Measurements from ENCODE around the gene KCNA2.

The KCNA2 gene

GRCh38 chr1:110638058-110638457 is 31.9 kb upstream of the KCNA2 start:
- no peak for TF ChIP-seq POU2F2 (IDR thresholded peaks at IDR 0.05; ENCODE audit: low read depth, low read length)
- DNase-seq (ENCODE audit: insufficient read length, low spot score): no peak
- peak; percentile 35 for FAIRE-seq

- DNase-seq (ENCODE audit: insufficient read length, low spot score) (no peak), FAIRE-seq (peak; percentile 45)
These were observed 31.3 kb upstream of the KCNA2 start for GRCh38 chr1:110637475-110637874.

DNA sequence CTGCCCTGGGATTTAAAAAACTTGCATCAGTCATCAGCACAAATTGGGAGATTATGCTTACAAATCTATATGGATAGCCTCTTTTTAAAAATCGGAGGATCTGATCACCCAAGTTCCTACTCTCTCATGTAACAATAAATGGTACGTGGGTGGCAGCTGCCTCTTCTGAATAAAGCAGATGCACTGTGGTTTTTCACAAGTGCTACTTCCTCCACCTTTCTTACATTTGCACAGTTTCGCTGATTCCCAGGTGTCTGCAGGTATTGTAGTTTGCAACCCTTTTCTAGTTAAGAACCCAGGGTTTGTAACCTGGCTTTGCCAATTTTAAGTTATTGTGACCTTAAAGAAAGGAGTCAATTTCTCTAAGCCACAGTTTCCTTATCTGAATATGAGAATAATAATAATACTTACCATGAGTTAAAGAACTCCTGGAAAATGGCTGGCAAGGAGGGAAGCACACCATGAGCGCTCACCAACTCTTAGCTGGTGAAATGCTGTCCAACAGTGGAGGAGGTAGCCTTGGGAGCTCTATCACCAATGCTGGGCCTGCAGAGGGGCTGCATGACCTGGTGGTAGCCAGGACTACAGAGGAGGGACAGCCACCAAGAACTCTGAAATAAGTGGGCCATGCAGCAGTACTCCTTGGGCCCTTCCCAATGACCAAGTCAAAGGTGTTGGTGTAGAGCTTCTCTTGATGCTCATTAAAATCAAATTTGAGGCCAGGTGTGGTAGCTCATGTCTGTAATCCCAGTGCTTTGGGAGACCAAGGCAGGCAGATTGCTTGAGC is 30.2 kb upstream of the KCNA2 start:
- FAIRE-seq (peak; percentile 70), DNase-seq (ENCODE audit: insufficient read length, low spot score) (no peak)
- TF ChIP-seq POLR2AphosphoS5 (IDR thresholded peaks at IDR 0.05; ENCODE audit: low read depth, low read length): 0 out of 2 replicates have a peak, but pooled peaks have one; percentile 40
- peak; percentile 47; the same call in 1 of the 2 replicates for TF ChIP-seq SPI1 (IDR thresholded peaks at IDR 0.05; ENCODE audit: low read depth, low read length)
- peak; percentile 76; the same call in 1 of the 2 replicates for TF ChIP-seq POLR2A (IDR thresholded peaks at IDR 0.05; ENCODE audit: low read depth, low read length)
- no peak for TF ChIP-seq TAF1 (IDR thresholded peaks at IDR 0.05; ENCODE audit: low read depth, low read length)
- no peak for TF ChIP-seq PAX5 (IDR thresholded peaks at IDR 0.05; ENCODE audit: insufficient read depth, low read length, severe bottlenecking)
- TF ChIP-seq POU2F2 (IDR thresholded peaks at IDR 0.05; ENCODE audit: low read depth, low read length): peak; percentile 5; the same call in 1 of the 2 replicates

More at GRCh38 chr1:110637475-110637874, 31.3 kb upstream of the KCNA2 start:
- TF ChIP-seq POLR2A (IDR thresholded peaks at IDR 0.05; ENCODE audit: low read depth, low read length): no peak
- no peak for TF ChIP-seq TAF1 (IDR thresholded peaks at IDR 0.05; ENCODE audit: low read depth, low read length)
- TF ChIP-seq PAX5 (IDR thresholded peaks at IDR 0.05; ENCODE audit: insufficient read depth, low read length, severe bottlenecking): no peak
- TF ChIP-seq POU2F2 (IDR thresholded peaks at IDR 0.05; ENCODE audit: low read depth, low read length): no peak
- no peak for TF ChIP-seq POLR2AphosphoS5 (IDR thresholded peaks at IDR 0.05; ENCODE audit: low read depth, low read length)

GRCh38 chr1:110635434-110635833 is 29.3 kb upstream of the KCNA2 start:
- no peak for DNase-seq (ENCODE audit: insufficient read length, low spot score)
- peak; percentile 40 for FAIRE-seq
- TF ChIP-seq PAX5 (IDR thresholded peaks at IDR 0.05; ENCODE audit: insufficient read depth, low read length, severe bottlenecking): no peak
- TF ChIP-seq POLR2AphosphoS5 (IDR thresholded peaks at IDR 0.05; ENCODE audit: low read depth, low read length): no peak
- TF ChIP-seq SPI1 (IDR thresholded peaks at IDR 0.05; ENCODE audit: low read depth, low read length): no peak
- no peak for TF ChIP-seq TAF1 (IDR thresholded peaks at IDR 0.05; ENCODE audit: low read depth, low read length)
- no peak for TF ChIP-seq POU2F2 (IDR thresholded peaks at IDR 0.05; ENCODE audit: low read depth, low read length)
- TF ChIP-seq POLR2A (IDR thresholded peaks at IDR 0.05; ENCODE audit: low read depth, low read length): no peak

DNA sequence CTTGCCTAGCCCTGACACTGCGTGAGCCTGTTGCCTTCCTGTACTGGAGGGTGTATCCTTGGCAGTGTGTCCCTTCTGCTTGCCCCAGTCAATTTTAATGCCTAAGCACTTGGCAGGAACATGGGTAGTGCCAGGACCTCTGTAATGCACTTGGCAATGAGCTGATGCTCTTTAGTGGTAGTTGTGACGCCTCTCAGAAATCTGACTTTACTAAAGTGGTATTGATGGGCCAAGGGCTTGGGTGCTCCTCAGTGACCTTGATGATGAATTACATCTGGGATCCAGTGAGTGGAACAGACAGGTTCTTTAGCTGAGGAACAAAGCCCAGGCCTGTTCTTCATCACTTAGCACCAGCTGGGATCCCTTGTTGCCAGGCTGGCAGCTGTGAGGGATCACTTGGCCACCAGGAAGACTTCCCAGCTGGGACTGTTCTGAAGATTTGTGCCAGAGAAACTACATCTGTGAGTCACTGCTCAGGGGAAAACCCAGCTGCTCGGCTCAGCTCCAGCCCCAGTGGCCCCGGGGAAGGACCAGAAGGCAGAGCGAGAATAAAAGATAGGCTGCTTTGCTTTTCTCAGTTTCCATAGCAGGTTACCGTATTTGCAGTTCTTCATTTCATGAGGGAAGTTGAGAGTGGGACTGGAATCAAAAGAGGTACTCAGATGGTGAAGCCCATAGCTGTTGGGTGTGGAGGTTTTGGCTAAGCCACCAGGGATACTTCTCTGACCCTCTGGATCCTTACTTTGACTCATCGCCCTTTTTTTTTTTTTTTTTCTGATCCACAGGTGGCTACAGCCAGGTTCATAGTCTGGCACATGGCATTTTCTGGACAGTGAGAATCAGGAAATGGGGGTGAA is 28.5 kb upstream of the KCNA2 start:
- TF ChIP-seq TAF1 (IDR thresholded peaks at IDR 0.05; ENCODE audit: low read depth, low read length) (no peak), POLR2AphosphoS5 (IDR thresholded peaks at IDR 0.05; ENCODE audit: low read depth, low read length) (no peak), PAX5 (IDR thresholded peaks at IDR 0.05; ENCODE audit: insufficient read depth, low read length, severe bottlenecking) (no peak), SPI1 (IDR thresholded peaks at IDR 0.05; ENCODE audit: low read depth, low read length) (peak; percentile 77), POU2F2 (IDR thresholded peaks at IDR 0.05; ENCODE audit: low read depth, low read length) (peak; percentile 68; the same call in 1 of the 2 replicates), POLR2A (IDR thresholded peaks at IDR 0.05; ENCODE audit: low read depth, low read length) (no peak)
- FAIRE-seq (peak; percentile 92), DNase-seq (ENCODE audit: insufficient read length, low spot score) (peak; percentile 32)

- no peak for TF ChIP-seq SPI1 (IDR thresholded peaks at IDR 0.05; ENCODE audit: low read depth, low read length)
- TF ChIP-seq POLR2AphosphoS5 (IDR thresholded peaks at IDR 0.05; ENCODE audit: low read depth, low read length): no peak
- no peak for TF ChIP-seq POLR2A (IDR thresholded peaks at IDR 0.05; ENCODE audit: low read depth, low read length)
- TF ChIP-seq PAX5 (IDR thresholded peaks at IDR 0.05; ENCODE audit: insufficient read depth, low read length, severe bottlenecking): no peak
- no peak for TF ChIP-seq TAF1 (IDR thresholded peaks at IDR 0.05; ENCODE audit: low read depth, low read length)
- TF ChIP-seq POU2F2 (IDR thresholded peaks at IDR 0.05; ENCODE audit: low read depth, low read length): no peak
- no peak for FAIRE-seq
- DNase-seq (ENCODE audit: insufficient read length, low spot score): no peak
These were observed 27.9 kb upstream of the KCNA2 start for GRCh38 chr1:110634086-110634454.

DNA sequence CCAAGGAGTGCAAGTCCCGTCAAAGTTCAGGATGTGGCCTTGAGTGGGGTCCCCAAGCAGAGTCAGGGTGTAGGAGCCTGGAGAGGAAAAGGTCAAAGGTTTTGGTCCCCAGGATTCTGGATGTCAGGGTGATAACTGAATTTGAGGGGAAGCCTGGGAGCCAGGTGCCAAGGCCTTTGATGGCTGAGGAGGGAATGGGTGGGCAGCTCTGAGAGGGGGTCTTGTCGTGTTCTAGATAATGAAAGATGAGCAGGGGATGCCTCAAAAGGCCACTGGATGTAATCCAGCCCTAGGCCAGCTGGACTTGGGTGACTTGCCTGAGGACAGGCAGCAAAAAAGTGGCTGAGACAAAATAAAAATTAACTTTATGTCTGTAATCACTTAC is 27.5 kb upstream of the KCNA2 start:
- no peak for FAIRE-seq
- no peak for DNase-seq (ENCODE audit: insufficient read length, low spot score)
- TF ChIP-seq POLR2A (IDR thresholded peaks at IDR 0.05; ENCODE audit: low read depth, low read length): no peak
- no peak for TF ChIP-seq TAF1 (IDR thresholded peaks at IDR 0.05; ENCODE audit: low read depth, low read length)
- no peak for TF ChIP-seq PAX5 (IDR thresholded peaks at IDR 0.05; ENCODE audit: insufficient read depth, low read length, severe bottlenecking)

DNA sequence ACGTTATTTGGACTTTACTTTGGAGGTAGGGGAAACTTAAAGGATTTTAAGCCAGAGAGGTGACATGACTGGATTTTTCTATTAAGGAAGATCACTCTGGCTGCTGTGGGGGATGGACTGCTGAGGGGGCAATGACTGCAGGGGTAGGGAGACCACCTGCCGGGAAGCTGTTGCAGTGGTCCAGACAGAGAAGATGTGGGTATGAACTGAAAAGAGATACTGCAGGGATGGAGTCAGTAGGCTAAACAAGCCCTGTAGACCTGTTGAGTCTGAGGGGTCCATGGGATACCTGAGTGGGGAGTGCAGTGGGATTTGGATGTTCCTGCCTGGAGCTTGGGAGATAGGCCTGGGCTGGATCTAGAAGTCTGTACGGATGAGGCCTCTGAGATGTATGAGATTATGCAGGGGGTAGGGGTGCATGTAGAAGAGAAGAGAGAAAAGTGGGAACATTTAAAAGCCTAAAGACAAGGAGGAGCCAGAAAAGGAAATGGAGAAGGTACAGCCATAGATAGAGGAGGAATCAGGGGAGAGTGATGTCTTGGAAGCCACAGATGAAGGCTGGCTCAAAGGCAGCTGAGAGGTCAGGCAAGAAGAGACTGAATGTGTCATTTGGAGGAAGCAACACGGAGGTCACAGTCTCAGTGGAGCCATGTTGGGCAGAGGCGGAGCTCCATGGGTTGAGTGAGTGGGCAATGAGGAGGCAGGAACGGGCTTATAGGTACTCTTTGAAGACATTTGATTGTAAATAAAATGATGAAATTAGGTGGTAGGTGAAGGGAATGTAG is 25.9 kb upstream of the KCNA2 start:
- DNase-seq (ENCODE audit: insufficient read length, low spot score) (no peak), FAIRE-seq (peak; percentile 57)
- TF ChIP-seq PAX5 (IDR thresholded peaks at IDR 0.05; ENCODE audit: insufficient read depth, low read length, severe bottlenecking) (no peak), POU2F2 (IDR thresholded peaks at IDR 0.05; ENCODE audit: low read depth, low read length) (no peak), POLR2AphosphoS5 (IDR thresholded peaks at IDR 0.05; ENCODE audit: low read depth, low read length) (no peak), POLR2A (IDR thresholded peaks at IDR 0.05; ENCODE audit: low read depth, low read length) (no peak), TAF1 (IDR thresholded peaks at IDR 0.05; ENCODE audit: low read depth, low read length) (no peak), SPI1 (IDR thresholded peaks at IDR 0.05; ENCODE audit: low read depth, low read length) (no peak)
